Placental epithelial cell (primary cell): ENCODE measurements around the gene GTF2A2. TPM values are rescaled to one million over a fixed set of nuclear protein-coding genes. Genes with fewer than 3 reads are reported as not detected.

ENCODE experiments used
- total RNA-seq: library from RNA; depleted of rRNA; stranded (reverse); fragments of >200 nt; gene quantifications from 2 replicates; pipeline ENCODE4 v1.2.3, GENCODE V29; 2012

The GTF2A2 gene, protein sequence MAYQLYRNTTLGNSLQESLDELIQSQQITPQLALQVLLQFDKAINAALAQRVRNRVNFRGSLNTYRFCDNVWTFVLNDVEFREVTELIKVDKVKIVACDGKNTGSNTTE
- 15.3 and 21.0 TPM in 2 replicates for total RNA-seq

GRCh38 chr15:59656897-59657634 lies at the start of gene GTF2A2:
Gene GTF2A2, minus strand, starts transcription at chr15:59657515. Its CDS starts 5,238 bp downstream, at chr15:59652277.

GRCh38 chr15:59688782-59689625 lies 31.7 kb upstream of the GTF2A2 start, which contains the start of gene BNIP2:
Gene BNIP2, minus strand, starts transcription at chr15:59689320. Its CDS starts 6,863 bp downstream, at chr15:59682457.

GRCh38 chr15:59611276-59612260 lies 45.7 kb downstream of the GTF2A2 start, which contains the start of gene GCNT3:
Gene GCNT3, plus strand, starts transcription at chr15:59611783. Its CDS starts 6,456 bp downstream, at chr15:59618239.

Other genes with a start within 250 kb of the GTF2A2 start
- gene FAM81A, start 219.3 kb downstream of the GTF2A2 start, total RNA-seq = not detected in 2 replicates
- gene GCNT3, start 45.7 kb downstream of the GTF2A2 start, total RNA-seq = not detected in 2 replicates
- 47.9 and 83.9 TPM in 2 replicates for gene BNIP2, start 31.8 kb upstream of the GTF2A2 start, total RNA-seq